AG09319 (cell line): ENCODE data around the gene MYZAP.
A peak's percentile ranks its signal among the peaks of the same experiment; 100 is the strongest.

Experiments
- DNase-seq: peaks from one replicate; pipeline ENCODE4 v3.0.0-alpha.2; 2010; ENCODE audit warnings: low read depth; ENCODE audit errors: extremely low read depth
- TF ChIP-seq, protein P1 (sequence below): IDR thresholded peaks from 2 replicates; pipeline ENCODE4 v1.5.1; 2011; ENCODE audit warnings: low read depth, mild to moderate bottlenecking, inconsistent platforms, low read length, moderate library complexity

MYZAP gene

DNA sequence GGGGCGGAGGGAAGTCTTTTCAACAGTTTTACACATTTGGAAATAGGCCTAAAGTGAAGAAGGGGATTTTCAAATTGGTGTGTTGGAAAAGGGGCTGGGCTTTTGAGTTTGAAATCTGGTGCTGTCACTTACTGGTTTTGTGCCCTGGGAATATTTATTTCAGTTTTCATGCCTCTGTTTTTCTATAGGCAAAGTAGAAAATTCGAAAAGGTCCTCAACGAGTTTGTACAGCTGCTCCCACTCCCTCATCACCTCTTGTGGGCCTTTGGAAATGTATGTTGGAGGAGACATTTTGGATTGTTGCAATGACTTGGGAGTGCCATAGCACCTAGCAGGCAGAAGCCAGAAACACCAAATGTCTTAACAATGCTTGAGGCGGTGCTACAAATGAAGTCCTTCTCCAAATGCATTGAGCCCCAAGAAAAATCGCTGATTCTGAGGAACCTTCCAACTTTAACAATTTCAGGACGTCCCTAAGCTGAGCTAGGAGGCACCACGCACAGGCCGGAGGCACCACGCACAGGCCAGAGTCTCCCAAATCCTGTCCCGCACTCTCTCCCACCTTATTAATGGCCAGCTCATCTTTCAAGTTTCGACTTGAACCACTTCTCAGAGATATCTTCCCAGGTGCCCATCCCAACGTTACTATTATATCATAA, 114.2 kb downstream of the MYZAP start:
- no peak for DNase-seq
- TF ChIP-seq, protein P1, sequence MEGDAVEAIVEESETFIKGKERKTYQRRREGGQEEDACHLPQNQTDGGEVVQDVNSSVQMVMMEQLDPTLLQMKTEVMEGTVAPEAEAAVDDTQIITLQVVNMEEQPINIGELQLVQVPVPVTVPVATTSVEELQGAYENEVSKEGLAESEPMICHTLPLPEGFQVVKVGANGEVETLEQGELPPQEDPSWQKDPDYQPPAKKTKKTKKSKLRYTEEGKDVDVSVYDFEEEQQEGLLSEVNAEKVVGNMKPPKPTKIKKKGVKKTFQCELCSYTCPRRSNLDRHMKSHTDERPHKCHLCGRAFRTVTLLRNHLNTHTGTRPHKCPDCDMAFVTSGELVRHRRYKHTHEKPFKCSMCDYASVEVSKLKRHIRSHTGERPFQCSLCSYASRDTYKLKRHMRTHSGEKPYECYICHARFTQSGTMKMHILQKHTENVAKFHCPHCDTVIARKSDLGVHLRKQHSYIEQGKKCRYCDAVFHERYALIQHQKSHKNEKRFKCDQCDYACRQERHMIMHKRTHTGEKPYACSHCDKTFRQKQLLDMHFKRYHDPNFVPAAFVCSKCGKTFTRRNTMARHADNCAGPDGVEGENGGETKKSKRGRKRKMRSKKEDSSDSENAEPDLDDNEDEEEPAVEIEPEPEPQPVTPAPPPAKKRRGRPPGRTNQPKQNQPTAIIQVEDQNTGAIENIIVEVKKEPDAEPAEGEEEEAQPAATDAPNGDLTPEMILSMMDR, result no peak

DNA sequence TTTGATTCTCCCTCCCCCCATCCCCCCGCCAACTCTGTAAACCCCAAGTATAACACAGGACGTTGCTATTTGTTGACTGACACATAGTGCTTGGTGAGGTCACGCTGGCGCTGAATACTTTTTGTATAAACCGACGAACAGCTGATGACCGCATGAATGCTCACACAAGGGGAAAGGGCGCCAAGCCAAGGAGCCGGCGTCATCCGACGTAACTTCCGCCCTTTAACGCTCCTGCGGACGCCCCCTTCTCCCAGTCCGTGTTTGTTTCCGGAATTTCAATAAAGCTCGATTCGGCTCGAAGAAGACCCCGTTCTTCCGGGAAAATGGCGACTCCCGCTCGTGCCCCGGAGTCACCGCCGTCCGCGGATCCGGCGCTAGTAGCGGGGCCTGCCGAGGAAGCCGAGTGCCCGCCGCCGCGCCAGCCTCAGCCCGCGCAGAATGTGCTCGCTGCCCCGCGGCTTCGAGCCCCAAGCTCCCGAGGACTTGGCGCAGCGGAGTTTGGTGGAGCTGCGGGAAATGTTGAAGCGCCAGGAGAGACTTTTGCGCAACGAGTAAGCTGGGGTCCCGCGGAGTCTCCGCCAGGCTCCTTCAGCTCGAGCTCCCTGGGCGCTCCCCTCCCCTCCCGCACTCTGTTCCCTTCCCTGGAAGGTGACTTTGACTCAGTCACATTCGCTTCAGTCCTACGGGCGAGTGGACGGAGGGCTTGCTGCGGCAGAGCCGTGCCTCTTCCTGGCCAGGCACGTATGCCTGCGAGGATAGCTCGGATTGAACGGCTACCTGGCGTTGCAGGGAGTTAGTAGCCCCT, 114.9 kb downstream of the MYZAP start, which contains the start of gene POLR2M:
Gene POLR2M, plus strand, starts transcription at position 310 of the 805 bp plus-strand sequence. Its CDS starts 129 bp downstream, at position 439.
- TF ChIP-seq, protein P1, result no peak

DNA sequence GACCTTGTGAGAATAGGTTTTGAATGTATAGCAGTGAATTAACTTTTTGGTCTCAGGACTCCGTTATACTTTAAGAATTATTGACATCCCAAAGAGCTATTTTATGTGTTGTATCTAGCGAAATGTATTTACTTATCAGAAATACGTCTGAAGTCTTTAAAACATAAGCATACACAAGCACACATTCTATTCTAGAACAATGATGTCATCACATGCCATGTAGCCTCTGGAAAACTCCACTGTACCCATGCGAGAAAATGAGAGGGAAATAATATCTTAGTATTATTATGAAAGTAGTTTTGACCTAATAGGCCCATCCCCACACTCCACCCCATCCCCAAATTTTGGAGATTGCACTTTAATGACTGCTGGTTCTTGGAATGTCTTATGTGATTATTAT, 116.3 kb downstream of the MYZAP start:
- TF ChIP-seq, protein P1, result no peak
- no peak for DNase-seq

More for the DNA sequence above, 114.9 kb downstream of the MYZAP start, which contains the start of gene POLR2M:
- peak; percentile 96 for DNase-seq

DNA sequence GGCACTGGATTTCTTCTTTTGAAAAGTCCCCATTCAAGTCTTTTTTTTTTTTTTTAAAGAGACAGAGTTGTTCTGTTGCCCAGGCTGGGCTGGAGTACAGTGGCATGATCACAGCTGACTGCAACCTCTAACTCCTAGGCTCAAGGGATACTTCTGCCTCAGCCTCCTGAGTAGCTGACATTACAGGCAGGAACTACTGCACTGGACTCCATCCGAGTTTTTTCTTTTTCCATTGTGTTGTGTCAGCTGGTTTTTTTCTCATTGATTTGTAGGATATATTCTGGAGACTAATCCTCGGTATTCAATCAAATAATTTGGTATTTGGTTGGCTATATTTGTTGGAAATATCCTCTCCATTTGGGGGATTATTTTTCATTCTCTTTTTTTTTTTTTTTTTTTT, 126.6 kb downstream of the MYZAP start:
- no peak for DNase-seq
- TF ChIP-seq, protein P1, result no peak

DNA sequence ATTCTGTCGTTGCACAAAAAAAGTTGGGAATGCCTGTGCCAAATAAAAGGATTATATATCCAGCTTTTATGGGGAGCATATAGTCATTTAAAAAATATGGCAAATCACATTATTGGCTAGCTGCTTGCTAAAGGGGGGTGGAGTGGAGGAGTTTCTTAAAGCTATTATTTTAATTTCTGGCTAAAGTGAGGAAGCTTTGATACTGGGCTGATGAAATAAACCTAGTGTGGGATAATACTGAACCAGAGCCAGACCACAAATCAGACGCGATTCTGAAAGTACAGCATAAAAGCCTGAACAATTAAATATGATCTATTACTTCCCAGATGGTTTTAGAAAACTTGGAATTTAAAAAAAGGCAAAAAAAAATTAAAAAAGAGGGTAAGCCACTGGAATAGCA, 129.2 kb downstream of the MYZAP start:
- peak; percentile 30 for DNase-seq
- TF ChIP-seq, protein P1, result no peak

DNA sequence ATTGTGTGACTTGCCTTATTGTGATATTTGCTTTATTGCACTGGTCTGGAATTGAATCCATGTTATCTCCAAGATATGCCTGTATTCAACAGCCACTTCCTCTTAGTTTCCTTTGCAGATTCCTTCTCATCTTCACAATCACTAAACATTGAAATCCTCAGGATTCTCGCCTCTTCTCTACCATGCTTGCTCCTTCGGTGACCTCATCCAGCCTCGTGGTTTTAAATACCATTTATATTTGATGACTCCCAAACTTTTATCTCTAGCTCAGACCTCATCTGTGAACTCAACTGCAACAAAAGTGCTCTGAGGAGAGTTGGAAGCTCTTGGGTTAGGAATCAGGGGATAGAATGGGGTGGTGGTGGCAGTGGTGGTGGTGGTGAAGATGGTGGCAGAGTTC, 134.7 kb downstream of the MYZAP start:
- TF ChIP-seq, protein P1, result no peak
- DNase-seq, result no peak

DNA sequence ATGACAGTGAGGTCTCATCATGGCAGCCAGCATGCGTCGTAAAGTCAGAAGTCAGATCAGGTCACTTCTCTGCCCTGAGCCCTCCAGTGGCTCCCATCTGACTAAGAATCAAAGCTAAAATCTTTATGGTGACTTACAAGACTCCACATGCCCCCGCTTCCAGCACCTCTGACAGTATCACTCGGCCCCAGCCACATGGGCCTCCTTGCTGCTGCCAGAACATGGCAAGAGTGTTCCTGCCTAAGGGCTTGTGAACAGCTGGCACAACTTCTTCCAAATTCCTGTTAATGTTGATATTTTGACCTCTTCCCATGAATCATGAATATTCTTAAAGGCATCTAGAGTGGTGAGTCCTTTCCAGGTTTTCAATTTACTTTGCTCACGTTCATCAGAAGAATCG, 135.3 kb downstream of the MYZAP start:
- TF ChIP-seq, protein P1, result no peak
- no peak for DNase-seq
